ENCODE results near the gene CSTF3.
A peak's percentile ranks its signal among the peaks of the same experiment; 100 is the strongest.

The CSTF3 gene

DNA sequence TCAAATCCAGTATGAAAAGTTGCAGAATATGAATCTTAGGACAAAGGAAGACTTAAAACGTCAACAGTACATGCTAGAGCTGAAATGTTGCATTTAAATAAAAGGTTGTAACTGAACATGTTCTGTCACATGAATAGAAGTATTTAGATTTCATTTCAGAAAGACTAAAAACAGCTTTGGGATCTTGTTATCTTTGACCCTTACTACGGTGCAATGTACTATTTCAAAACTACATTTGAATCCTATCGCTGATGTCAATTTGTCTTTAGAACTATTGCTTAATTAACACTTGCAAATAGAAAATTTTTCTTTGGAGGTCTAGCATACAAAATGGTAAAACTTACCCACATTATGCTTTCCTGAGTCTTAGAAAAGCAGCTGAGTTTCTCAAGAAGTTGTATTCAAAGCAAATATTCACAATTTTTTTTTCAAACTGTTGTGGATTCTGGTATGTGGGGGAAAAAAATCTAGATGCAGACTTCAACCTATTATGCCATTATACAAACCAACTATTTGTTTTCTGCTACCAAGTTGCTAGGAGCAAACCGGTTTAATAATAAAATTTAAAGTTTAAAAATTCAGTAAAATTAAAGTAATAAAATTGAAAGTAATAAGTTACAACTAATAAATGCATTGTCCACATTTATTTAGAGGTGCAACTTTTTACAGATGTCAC is 25.4 kb downstream of the CSTF3 start:
- H2BK15ac ChIP-seq (replicated peaks; ENCODE audit: low read depth) = no peak overlapping the region
- no peak for DNase-seq
- H3K36me3 ChIP-seq (ENCODE audit: control insufficient read depth, insufficient read depth, low read length) = no peaks in the 10 kb centered on the region
- H3K79me2 ChIP-seq (ENCODE audit: control insufficient read depth, insufficient read depth, low read length) = no peaks in the 10 kb centered on the region
- H3K79me1 ChIP-seq (ENCODE audit: low read length) = no peaks in the 10 kb centered on the region
- no peak overlapping the region for H3K56ac ChIP-seq (ENCODE audit: low read length)
- no peak overlapping the region for H4K8ac ChIP-seq (ENCODE audit: low read depth, low read length)
- H3K4me3 ChIP-seq (ENCODE audit: low read length) = no peak overlapping the region
- no peak overlapping the region for H3K4ac ChIP-seq (ENCODE audit: low read depth, low read length)
- H3K27ac ChIP-seq (ENCODE audit: low read depth, low read length) = no peak overlapping the region
- no CpG with 5 or more reads among the region's 4 CpGs for WGBS (ENCODE audit: extremely low coverage, insufficient coverage, low lambda C conversion rate)
- H4K5ac ChIP-seq (ENCODE audit: low read length) = no peak overlapping the region
- no peak overlapping the region for H3K9ac ChIP-seq (ENCODE audit: low read length)
- no peak overlapping the region for H2AK5ac ChIP-seq (ENCODE audit: low read length)
- no peaks in the 10 kb centered on the region for H3K27me3 ChIP-seq (ENCODE audit: insufficient read depth, low read length, poor library complexity)
- H3K18ac ChIP-seq (ENCODE audit: low read length) = no peak overlapping the region
- H2BK120ac ChIP-seq (ENCODE audit: low read depth, low read length) = no peak overlapping the region
- H2BK5ac ChIP-seq (ENCODE audit: low read length) = no peak overlapping the region
- H3K23ac ChIP-seq (ENCODE audit: low read length) = no peak overlapping the region
- no peak overlapping the region for H3K4me2 ChIP-seq (ENCODE audit: low read length)
- H3K4me1 ChIP-seq (ENCODE audit: control insufficient read depth, low read depth, low read length) = no peaks in the 10 kb centered on the region

DNA sequence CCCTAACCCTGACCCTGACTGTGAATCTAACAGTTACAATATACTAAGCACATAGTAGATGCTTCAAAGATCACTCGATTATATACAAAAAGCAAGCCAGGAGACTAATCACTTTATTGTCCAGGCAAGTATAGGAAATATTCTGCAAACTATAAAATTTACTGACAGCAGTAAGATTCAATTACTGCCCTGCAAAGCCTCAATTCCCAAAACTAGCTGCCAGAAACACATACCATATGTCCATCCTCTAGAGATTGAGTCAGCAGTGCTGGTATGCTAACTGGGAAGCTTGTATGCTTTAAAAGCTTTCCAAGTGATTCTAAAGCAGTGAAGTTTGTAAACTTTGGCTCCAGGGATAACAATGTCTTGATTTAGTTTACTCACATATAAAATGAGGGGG is 26.1 kb downstream of the CSTF3 start:
- Histone ChIP-seq H3K9ac (ENCODE audit: low read length) (no peak overlapping the region), H4K8ac (ENCODE audit: low read depth, low read length) (no peak overlapping the region), H2BK5ac (ENCODE audit: low read length) (no peak overlapping the region), H3K36me3 (ENCODE audit: control insufficient read depth, insufficient read depth, low read length) (no peaks in the 10 kb centered on the region), H3K27ac (ENCODE audit: low read depth, low read length) (no peak overlapping the region), H3K4me2 (ENCODE audit: low read length) (no peak overlapping the region), H2BK120ac (ENCODE audit: low read depth, low read length) (no peak overlapping the region), H3K27me3 (ENCODE audit: insufficient read depth, low read length, poor library complexity) (no peaks in the 10 kb centered on the region), H3K4me3 (ENCODE audit: low read length) (no peak overlapping the region), H3K79me2 (ENCODE audit: control insufficient read depth, insufficient read depth, low read length) (no peaks in the 10 kb centered on the region), H3K4ac (ENCODE audit: low read depth, low read length) (no peak overlapping the region), H3K23ac (ENCODE audit: low read length) (no peak overlapping the region), H3K79me1 (ENCODE audit: low read length) (no peaks in the 10 kb centered on the region), H3K56ac (ENCODE audit: low read length) (no peak overlapping the region), H3K4me1 (ENCODE audit: control insufficient read depth, low read depth, low read length) (no peaks in the 10 kb centered on the region), H3K18ac (ENCODE audit: low read length) (no peak overlapping the region), H2BK15ac (replicated peaks; ENCODE audit: low read depth) (no peak overlapping the region), H4K5ac (ENCODE audit: low read length) (no peak overlapping the region), H2AK5ac (ENCODE audit: low read length) (no peak overlapping the region)
- WGBS (ENCODE audit: extremely low coverage, insufficient coverage, low lambda C conversion rate) = no CpG with 5 or more reads among the region's 1 CpG
- peak; percentile 22 for DNase-seq

- Histone ChIP-seq H2BK15ac (replicated peaks; ENCODE audit: low read depth) (no peak overlapping the region), H4K8ac (ENCODE audit: low read depth, low read length) (no peak overlapping the region), H3K27me3 (ENCODE audit: insufficient read depth, low read length, poor library complexity) (no peaks in the 10 kb centered on the region), H2BK120ac (ENCODE audit: low read depth, low read length) (no peak overlapping the region), H3K18ac (ENCODE audit: low read length) (no peak overlapping the region), H3K56ac (ENCODE audit: low read length) (no peak overlapping the region), H3K79me2 (ENCODE audit: control insufficient read depth, insufficient read depth, low read length) (no peaks in the 10 kb centered on the region), H2AK5ac (ENCODE audit: low read length) (no peak overlapping the region), H3K4me2 (ENCODE audit: low read length) (no peak overlapping the region), H3K27ac (ENCODE audit: low read depth, low read length) (no peak overlapping the region), H3K4me3 (ENCODE audit: low read length) (no peak overlapping the region), H3K36me3 (ENCODE audit: control insufficient read depth, insufficient read depth, low read length) (no peaks in the 10 kb centered on the region), H3K9ac (ENCODE audit: low read length) (no peak overlapping the region), H2BK5ac (ENCODE audit: low read length) (no peak overlapping the region), H4K5ac (ENCODE audit: low read length) (no peak overlapping the region), H3K79me1 (ENCODE audit: low read length) (no peaks in the 10 kb centered on the region), H3K23ac (ENCODE audit: low read length) (no peak overlapping the region), H3K4me1 (ENCODE audit: control insufficient read depth, low read depth, low read length) (no peaks in the 10 kb centered on the region), H3K4ac (ENCODE audit: low read depth, low read length) (no peak overlapping the region)
- 100% methylated on average over 1 of the region's 3 CpGs for WGBS (ENCODE audit: extremely low coverage, insufficient coverage, low lambda C conversion rate)
- DNase-seq = no peak
These were observed 27.0 kb downstream of the CSTF3 start for GRCh38 chr11:33134276-33134675.

DNA sequence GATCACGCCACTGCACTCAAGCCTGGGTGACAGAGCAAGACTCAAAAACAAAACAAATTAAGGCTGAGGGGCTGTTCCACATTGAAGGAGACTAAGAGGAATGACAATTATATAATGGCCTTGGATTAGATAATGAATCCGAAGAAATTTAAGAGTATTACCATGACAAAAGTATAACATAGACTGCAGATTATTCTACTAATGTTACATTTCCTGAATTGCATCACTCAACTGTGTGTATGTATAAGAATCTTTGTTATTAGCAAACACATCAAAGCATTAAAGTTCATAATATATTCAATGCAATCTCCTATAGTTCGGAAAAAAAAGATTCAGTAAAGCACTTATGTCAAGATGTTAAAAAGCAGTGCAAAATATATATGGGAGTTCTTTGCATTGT is 27.5 kb downstream of the CSTF3 start:
- Histone ChIP-seq H3K4me2 (ENCODE audit: low read length) (no peak overlapping the region), H3K79me1 (ENCODE audit: low read length) (no peaks in the 10 kb centered on the region), H4K5ac (ENCODE audit: low read length) (no peak overlapping the region), H2AK5ac (ENCODE audit: low read length) (no peak overlapping the region), H2BK15ac (replicated peaks; ENCODE audit: low read depth) (no peak overlapping the region), H3K56ac (ENCODE audit: low read length) (no peak overlapping the region), H3K18ac (ENCODE audit: low read length) (no peak overlapping the region), H2BK120ac (ENCODE audit: low read depth, low read length) (no peak overlapping the region), H3K36me3 (ENCODE audit: control insufficient read depth, insufficient read depth, low read length) (no peaks in the 10 kb centered on the region), H3K79me2 (ENCODE audit: control insufficient read depth, insufficient read depth, low read length) (no peaks in the 10 kb centered on the region), H3K9ac (ENCODE audit: low read length) (no peak overlapping the region), H2BK5ac (ENCODE audit: low read length) (no peak overlapping the region), H4K8ac (ENCODE audit: low read depth, low read length) (no peak overlapping the region), H3K4me3 (ENCODE audit: low read length) (no peak overlapping the region), H3K23ac (ENCODE audit: low read length) (no peak overlapping the region), H3K4me1 (ENCODE audit: control insufficient read depth, low read depth, low read length) (no peaks in the 10 kb centered on the region), H3K4ac (ENCODE audit: low read depth, low read length) (no peak overlapping the region), H3K27ac (ENCODE audit: low read depth, low read length) (no peak overlapping the region), H3K27me3 (ENCODE audit: insufficient read depth, low read length, poor library complexity) (no peaks in the 10 kb centered on the region)
- WGBS (ENCODE audit: extremely low coverage, insufficient coverage, low lambda C conversion rate) = no CpG with 5 or more reads among the region's 3 CpGs
- DNase-seq = no peak

GRCh38 chr11:33132510-33132909 is 28.8 kb downstream of the CSTF3 start:
- H3K4me1 ChIP-seq (ENCODE audit: control insufficient read depth, low read depth, low read length) = no peaks in the 10 kb centered on the region
- no peak overlapping the region for H3K4me3 ChIP-seq (ENCODE audit: low read length)
- no peak overlapping the region for H4K8ac ChIP-seq (ENCODE audit: low read depth, low read length)
- no peaks in the 10 kb centered on the region for H3K79me1 ChIP-seq (ENCODE audit: low read length)
- WGBS (ENCODE audit: extremely low coverage, insufficient coverage, low lambda C conversion rate) = no CpG with 5 or more reads among the region's 4 CpGs
- H2BK120ac ChIP-seq (ENCODE audit: low read depth, low read length) = no peak overlapping the region
- no peak overlapping the region for H2BK5ac ChIP-seq (ENCODE audit: low read length)
- no peak overlapping the region for H3K56ac ChIP-seq (ENCODE audit: low read length)
- no peaks in the 10 kb centered on the region for H3K27me3 ChIP-seq (ENCODE audit: insufficient read depth, low read length, poor library complexity)
- H3K4ac ChIP-seq (ENCODE audit: low read depth, low read length) = no peak overlapping the region
- no peak overlapping the region for H3K4me2 ChIP-seq (ENCODE audit: low read length)
- H3K18ac ChIP-seq (ENCODE audit: low read length) = no peak overlapping the region
- H3K36me3 ChIP-seq (ENCODE audit: control insufficient read depth, insufficient read depth, low read length) = no peaks in the 10 kb centered on the region
- no peak overlapping the region for H2AK5ac ChIP-seq (ENCODE audit: low read length)
- no peak overlapping the region for H3K27ac ChIP-seq (ENCODE audit: low read depth, low read length)
- no peak overlapping the region for H2BK15ac ChIP-seq (replicated peaks; ENCODE audit: low read depth)
- H3K9ac ChIP-seq (ENCODE audit: low read length) = no peak overlapping the region
- DNase-seq = no peak
- H4K5ac ChIP-seq (ENCODE audit: low read length) = no peak overlapping the region
- no peaks in the 10 kb centered on the region for H3K79me2 ChIP-seq (ENCODE audit: control insufficient read depth, insufficient read depth, low read length)
- no peak overlapping the region for H3K23ac ChIP-seq (ENCODE audit: low read length)

DNA sequence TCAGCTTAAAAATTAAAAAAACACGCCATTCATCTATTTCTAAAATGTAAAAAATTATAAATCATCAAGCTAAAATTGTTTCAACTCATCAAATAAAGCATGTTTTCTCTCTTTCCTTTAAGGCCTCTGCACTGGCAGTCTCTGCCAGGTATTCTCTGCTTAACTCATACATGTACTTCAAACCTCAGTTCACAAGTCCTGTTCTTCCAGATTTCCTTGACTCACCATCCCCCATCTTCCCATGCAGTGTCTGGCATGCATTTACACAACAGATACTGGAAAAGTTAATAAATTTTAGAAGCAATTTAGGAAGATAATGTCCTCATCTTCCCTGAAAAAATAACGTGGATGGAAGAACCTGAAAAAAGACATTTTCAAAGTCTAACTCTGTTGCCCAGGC is 32.5 kb downstream of the CSTF3 start:
- no peak overlapping the region for H3K4ac ChIP-seq (ENCODE audit: low read depth, low read length)
- no peak overlapping the region for H3K18ac ChIP-seq (ENCODE audit: low read length)
- no peak overlapping the region for H3K4me3 ChIP-seq (ENCODE audit: low read length)
- DNase-seq = no peak
- H3K9ac ChIP-seq (ENCODE audit: low read length) = no peak overlapping the region
- 100% methylated on average over 1 of the region's 2 CpGs for WGBS (ENCODE audit: extremely low coverage, insufficient coverage, low lambda C conversion rate)
- H4K5ac ChIP-seq (ENCODE audit: low read length) = no peak overlapping the region
- H2BK15ac ChIP-seq (replicated peaks; ENCODE audit: low read depth) = no peak overlapping the region
- H3K36me3 ChIP-seq (ENCODE audit: control insufficient read depth, insufficient read depth, low read length) = no peaks in the 10 kb centered on the region
- no peaks in the 10 kb centered on the region for H3K79me2 ChIP-seq (ENCODE audit: control insufficient read depth, insufficient read depth, low read length)
- H3K27me3 ChIP-seq (ENCODE audit: insufficient read depth, low read length, poor library complexity) = no peaks in the 10 kb centered on the region
- H3K4me1 ChIP-seq (ENCODE audit: control insufficient read depth, low read depth, low read length) = no peaks in the 10 kb centered on the region
- no peak overlapping the region for H3K56ac ChIP-seq (ENCODE audit: low read length)
- H3K4me2 ChIP-seq (ENCODE audit: low read length) = no peak overlapping the region
- H2BK120ac ChIP-seq (ENCODE audit: low read depth, low read length) = no peak overlapping the region
- no peak overlapping the region for H3K23ac ChIP-seq (ENCODE audit: low read length)
- no peak overlapping the region for H3K27ac ChIP-seq (ENCODE audit: low read depth, low read length)
- no peak overlapping the region for H2BK5ac ChIP-seq (ENCODE audit: low read length)
- H4K8ac ChIP-seq (ENCODE audit: low read depth, low read length) = no peak overlapping the region
- H3K79me1 ChIP-seq (ENCODE audit: low read length) = no peaks in the 10 kb centered on the region
- H2AK5ac ChIP-seq (ENCODE audit: low read length) = no peak overlapping the region
